H4 (cell line): ENCODE results near the gene MARK4. TPM values are rescaled to one million over a fixed set of nuclear protein-coding genes. Genes with fewer than 3 reads are reported as not detected.

Source experiments
- total RNA-seq: library from RNA; depleted of rRNA; stranded (reverse); fragments of >200 nt; shearing (Covaris generic); gene quantifications from 2 replicates; pipeline ENCODE4 v1.2.3, GENCODE V29; 2014; rRNA removed

Gene MARK4
- total RNA-seq, 1 experiment from 2014 or later, result 5.0 TPM

Other genes starting within 250 kb of the MARK4 start
- gene RELB, start 249.8 kb upstream of the MARK4 start, total RNA-seq, result 0.78 and 0.81 TPM in 2 replicates
- 17.6 and 20.4 TPM in 2 replicates for gene CLASRP, start 212.2 kb upstream of the MARK4 start, total RNA-seq
- not detected in 2 replicates for gene ZNF296, start 174.8 kb upstream of the MARK4 start, total RNA-seq
- gene GEMIN7, start 172.0 kb upstream of the MARK4 start, total RNA-seq, result 23.5 and 27.5 TPM in 2 replicates
- 8.0 and 13.2 TPM in 2 replicates for gene PPP1R37, start 158.1 kb upstream of the MARK4 start, total RNA-seq
- 0.19 TPM in 1 of 2 replicates, not detected in the other for gene NKPD1, start 90.3 kb upstream of the MARK4 start, total RNA-seq
- 8.9 and 14.5 TPM in 2 replicates for gene TRAPPC6A, start 73.0 kb upstream of the MARK4 start, total RNA-seq
- gene BLOC1S3, start 72.5 kb upstream of the MARK4 start, total RNA-seq, result 2.1 and 5.3 TPM in 2 replicates
- gene EXOC3L2, start 5.9 kb upstream of the MARK4 start, total RNA-seq, result not detected in 2 replicates
- gene CKM, start 71.6 kb downstream of the MARK4 start, total RNA-seq, result not detected in 2 replicates
- 0.72 TPM in 1 of 2 replicates, not detected in the other for gene KLC3, start 89.5 kb downstream of the MARK4 start, total RNA-seq
- gene ERCC2, start 119.3 kb downstream of the MARK4 start, total RNA-seq, result 4.6 and 8.3 TPM in 2 replicates
- gene PPP1R13L, start 153.8 kb downstream of the MARK4 start, total RNA-seq, result 0.14 and 1.1 TPM in 2 replicates
- gene POLR1G, start 155.4 kb downstream of the MARK4 start, total RNA-seq, result 6.8 and 9.0 TPM in 2 replicates
- 49.3 and 84.0 TPM in 2 replicates for gene ERCC1, start 172.6 kb downstream of the MARK4 start, total RNA-seq
- 1.2 TPM in 1 of 2 replicates, not detected in the other for gene FOSB, start 216.7 kb downstream of the MARK4 start, total RNA-seq
- 3.5 and 6.1 TPM in 2 replicates for gene RTN2, start 245.8 kb downstream of the MARK4 start, total RNA-seq
- gene PPM1N, start 247.2 kb downstream of the MARK4 start, total RNA-seq, result 0.21 and 1.1 TPM in 2 replicates